HG03280 (cell line): ENCODE measurements around the gene MRPS27.

ENCODE experiments used
- ATAC-seq: cut with Tn5 transposase; IDR thresholded peaks from one replicate; pipeline ENCODE4 v1.9.1; 2021; ENCODE audit warnings: mild to moderate bottlenecking, moderate library complexity; ENCODE audit not compliant: unreplicated experiment

The MRPS27 gene

GRCh38 chr5:72206160-72206559, 113.9 kb downstream of the MRPS27 start:
- ATAC-seq = no peak

DNA sequence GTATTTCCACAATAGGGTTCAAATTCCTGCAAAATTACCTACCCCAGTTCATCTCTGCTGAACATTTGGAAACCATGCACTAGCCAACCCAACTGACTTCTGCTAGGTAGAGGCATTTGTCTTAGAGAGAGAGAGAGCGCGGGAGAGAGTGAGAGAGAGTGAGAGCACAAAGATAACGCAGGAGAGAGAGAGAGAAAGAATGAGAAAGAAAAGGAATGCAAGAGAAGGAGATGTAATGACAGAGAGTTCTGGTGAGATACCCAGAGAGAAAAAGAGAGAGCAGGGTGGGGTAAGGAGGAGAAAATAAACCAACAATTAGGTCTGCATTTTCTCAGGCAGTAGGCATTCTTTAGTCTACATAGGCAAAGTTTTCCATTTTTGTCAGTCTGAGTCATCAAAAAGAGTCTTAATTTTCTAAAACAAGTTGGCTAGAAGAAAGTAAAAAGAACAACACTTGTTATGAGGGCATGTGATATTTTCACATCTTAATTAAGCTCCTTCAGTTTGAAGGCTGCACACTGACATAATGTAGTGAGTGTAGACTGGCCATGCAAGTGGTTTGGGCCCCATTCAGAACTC, 114.5 kb downstream of the MRPS27 start:
- no peak for ATAC-seq

DNA sequence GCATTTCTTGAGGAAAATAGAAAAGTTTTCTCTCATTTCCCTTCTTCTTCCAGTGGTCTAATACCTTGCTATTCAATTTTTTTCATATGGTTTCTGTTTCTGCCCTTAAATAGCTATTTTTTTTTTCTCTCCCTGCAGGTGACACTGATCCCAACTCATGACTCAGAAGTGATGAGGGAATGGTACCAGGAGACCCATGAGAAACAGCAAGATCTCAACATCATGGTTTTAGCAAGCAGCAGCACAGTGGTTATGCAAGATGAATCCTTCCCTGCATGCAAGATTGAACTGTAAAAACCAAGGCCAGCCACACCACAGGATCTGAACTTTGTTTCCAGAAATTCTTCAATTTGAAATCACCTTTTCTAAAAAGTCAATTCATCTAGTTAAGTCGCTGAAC, 115.1 kb downstream of the MRPS27 start:
- ATAC-seq = no peak

DNA sequence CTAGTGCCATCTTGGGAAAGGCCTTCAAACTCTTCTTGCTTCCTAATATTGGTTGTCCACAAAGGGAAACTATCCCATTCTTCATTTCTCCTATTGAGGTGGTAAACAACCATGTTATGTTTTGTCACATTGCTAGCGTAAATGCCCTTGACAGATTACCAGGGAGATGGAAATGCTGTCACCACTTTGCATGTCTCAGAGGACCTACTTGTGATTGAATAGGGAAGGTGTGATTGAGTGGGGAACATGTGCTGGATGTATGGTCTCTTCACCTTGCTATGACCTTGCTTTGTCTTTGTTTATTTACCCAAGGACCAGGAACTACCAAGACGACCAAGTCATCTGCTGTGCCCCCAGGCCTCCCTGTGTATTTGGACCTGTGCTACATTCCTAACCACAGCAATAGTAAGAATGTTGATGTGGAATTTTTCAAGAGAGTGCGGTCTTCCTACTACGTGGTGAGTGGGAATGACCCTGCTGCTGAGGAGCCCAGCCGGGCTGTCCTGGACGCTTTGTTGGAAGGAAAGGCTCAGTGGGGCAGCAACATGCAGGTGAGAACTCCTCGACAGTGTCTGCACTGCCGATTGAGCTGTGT, 116.7 kb downstream of the MRPS27 start:
- ATAC-seq = no peak

DNA sequence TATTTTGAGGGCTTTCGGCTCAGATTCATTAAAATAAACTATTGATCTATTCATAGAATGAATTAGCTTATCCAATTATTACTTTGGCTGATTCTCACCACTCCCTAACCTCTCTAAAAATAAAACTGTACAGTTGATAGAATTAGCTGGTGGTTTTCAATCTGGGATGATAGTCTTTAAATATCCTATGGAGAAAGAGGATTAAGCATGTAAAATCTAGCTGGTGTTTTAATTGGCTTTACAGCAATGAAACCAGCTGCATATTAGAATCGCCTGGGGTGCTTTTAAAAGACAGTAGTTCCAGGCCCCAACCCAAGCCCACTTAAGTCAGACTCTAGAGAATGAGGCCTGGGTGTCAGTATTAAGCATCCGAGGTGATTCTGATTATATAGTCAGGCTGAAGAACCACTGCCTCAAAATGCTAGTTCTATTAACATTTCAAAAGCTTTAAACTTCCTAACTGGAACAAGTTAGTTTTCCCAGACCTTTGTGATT, 117.7 kb downstream of the MRPS27 start:
- ATAC-seq = no peak

- no peak for ATAC-seq
These were observed 120.4 kb downstream of the MRPS27 start for GRCh38 chr5:72199681-72200080.

DNA sequence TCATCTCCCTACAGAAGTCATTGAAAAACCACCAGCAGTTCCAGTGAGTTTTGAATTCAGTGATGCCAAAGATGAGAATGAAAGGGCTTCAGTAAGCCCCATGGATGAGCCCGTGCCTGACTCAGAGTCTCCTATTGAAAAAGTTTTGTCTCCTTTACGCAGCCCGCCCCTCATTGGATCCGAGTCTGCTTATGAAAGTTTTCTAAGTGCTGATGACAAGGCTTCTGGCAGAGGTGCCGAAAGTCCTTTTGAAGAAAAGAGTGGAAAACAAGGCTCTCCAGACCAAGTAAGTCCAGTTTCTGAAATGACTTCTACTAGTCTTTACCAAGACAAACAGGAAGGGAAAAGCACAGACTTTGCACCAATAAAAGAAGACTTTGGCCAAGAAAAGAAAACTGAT, 122.6 kb downstream of the MRPS27 start:
- no peak for ATAC-seq

- ATAC-seq = no peak
These were observed 124.5 kb downstream of the MRPS27 start for GRCh38 chr5:72195581-72195980.

DNA sequence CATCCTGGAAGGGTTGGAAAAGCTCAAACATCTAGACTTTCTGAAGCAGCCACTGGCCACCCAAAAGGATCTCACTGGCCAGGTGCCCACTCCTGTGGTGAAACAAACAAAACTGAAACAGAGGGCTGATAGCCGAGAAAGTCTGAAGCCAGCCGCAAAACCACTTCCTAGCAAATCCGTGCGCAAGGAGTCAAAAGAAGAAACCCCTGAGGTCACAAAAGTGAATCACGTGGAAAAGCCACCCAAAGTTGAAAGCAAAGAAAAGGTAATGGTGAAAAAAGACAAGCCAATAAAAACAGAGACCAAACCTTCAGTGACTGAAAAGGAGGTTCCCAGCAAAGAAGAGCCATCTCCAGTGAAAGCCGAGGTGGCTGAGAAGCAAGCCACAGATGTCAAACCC, 125.2 kb downstream of the MRPS27 start:
- peak; percentile 87 for ATAC-seq

- no peak for ATAC-seq
These were observed 128.6 kb downstream of the MRPS27 start for GRCh38 chr5:72191404-72191803.

DNA sequence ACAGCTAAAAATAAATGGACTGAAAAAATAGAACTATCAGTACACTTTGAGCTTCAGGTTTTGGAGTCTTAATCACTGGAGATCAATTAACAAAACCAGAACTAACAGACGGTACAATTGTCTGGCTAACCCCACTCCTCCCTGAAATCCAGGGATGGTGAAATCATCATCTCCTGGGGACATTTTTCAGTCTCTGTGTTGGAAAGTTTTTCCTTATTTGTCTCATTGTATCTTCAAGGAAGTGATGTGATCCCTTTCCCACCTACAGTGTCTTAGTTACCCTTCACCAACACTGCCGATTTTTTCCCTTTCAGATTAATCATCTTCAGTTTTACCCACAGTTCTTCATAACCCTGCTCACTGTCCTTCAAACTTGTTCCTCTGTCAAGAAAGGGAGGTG, 130.9 kb downstream of the MRPS27 start:
- no peak for ATAC-seq

GRCh38 chr5:72188166-72188565, 131.9 kb downstream of the MRPS27 start:
- no peak for ATAC-seq

DNA sequence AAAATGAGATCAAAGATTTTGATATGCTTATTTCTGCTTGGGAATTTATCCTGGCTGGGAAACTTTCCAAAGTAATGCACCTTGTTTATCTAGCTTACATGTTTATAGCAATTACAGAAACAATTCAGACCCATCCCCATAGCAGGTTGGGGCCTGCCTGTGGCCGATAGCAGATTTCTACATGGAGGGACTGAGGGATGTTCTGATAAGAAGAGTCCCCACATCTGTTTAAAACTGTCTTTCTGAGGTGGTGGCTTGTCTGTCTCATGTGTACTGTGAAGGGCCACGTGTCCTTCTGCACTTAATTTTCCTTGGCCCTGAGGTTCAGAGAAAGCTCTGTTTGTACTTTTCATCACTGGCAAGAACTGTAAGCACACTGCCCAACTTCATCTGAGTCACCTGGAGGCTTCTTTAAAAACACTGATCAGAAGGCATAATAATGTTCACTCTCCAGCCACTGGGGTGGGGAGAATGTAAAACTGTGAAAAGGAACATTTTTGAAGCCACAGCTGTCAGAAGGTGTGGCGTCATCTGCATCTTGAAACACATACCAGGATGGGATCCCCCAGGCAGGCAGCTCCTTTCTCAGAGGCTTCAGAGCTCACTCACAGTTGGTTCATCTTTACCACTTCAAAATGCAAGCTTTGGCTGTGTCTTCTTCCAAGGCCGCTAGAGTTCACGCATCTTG, 132.5 kb downstream of the MRPS27 start:
- no peak for ATAC-seq

DNA sequence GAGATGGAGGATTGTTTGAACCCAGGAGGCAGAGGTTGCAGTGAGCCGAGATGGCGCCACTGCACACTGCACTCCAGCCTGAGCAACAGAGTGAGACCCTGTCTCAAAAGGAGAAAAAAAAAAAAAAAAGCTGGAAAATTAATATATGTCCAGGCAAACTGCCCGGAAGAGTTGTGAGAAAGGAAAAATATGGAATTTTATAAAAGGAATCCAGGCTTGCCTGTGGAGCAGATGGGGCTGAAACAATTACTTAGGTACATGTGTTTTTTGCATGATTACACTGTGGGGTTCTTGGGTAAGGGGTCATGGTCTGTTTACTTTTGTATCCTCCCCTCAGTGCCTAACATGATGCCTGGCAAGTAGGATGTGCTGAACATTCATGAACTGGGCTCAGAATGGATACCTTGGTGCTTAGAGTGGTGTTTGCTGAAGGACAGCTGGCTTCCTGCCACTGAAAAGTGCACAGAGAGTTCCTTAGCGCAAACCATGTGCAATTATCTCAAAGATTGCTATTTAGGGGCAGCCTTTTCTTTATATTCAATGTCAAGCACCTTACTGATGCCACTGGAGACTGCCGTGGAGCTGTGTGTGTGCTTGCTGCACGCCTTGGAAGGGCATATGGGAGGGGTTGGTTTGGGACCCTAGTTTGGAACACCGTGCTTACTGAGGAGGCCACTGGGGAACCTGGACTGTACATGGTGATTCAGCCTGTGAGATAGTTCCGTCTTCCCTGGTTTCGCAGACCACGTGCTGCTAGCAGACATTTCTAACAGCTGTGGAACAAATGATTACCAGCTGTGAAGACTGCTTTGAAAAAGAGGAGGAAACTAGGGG, 134.3 kb downstream of the MRPS27 start:
- ATAC-seq = no peak

GRCh38 chr5:72184408-72184807, 135.6 kb downstream of the MRPS27 start:
- no peak for ATAC-seq

GRCh38 chr5:72183101-72183520, 136.9 kb downstream of the MRPS27 start:
- no peak for ATAC-seq

GRCh38 chr5:72182686-72183085, 137.4 kb downstream of the MRPS27 start:
- no peak for ATAC-seq

GRCh38 chr5:72180925-72181324, 139.1 kb downstream of the MRPS27 start:
- no peak for ATAC-seq

DNA sequence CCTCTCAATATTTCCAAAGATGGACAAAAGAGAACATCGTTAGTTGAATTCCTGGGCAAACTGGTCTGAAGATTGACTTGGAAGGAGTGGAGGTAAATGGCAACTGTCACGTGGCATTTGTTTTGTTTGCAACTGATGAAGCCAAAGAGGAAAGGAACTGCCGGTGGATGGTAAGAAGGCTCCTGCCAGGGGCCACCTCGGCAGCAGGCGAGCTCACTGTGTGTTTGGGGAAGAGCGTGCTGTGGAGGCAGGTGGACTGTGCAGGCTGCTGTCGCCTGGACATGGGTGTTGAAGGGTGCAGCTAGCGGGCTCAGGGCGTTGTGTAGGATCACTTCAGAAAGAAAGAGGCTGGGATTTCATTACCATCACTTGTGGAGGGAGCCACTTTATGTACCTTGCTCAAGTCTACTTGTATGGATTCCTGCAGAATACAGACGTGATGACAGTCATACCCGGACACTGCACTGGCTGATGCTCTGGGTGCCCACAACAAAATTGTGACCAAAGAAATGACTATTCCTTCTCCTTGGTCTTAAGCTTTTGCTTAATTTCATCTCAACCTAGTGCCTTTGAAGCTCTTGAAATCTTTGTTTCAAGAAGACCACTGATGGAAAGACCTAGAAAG, 140.1 kb downstream of the MRPS27 start:
- no peak for ATAC-seq

DNA sequence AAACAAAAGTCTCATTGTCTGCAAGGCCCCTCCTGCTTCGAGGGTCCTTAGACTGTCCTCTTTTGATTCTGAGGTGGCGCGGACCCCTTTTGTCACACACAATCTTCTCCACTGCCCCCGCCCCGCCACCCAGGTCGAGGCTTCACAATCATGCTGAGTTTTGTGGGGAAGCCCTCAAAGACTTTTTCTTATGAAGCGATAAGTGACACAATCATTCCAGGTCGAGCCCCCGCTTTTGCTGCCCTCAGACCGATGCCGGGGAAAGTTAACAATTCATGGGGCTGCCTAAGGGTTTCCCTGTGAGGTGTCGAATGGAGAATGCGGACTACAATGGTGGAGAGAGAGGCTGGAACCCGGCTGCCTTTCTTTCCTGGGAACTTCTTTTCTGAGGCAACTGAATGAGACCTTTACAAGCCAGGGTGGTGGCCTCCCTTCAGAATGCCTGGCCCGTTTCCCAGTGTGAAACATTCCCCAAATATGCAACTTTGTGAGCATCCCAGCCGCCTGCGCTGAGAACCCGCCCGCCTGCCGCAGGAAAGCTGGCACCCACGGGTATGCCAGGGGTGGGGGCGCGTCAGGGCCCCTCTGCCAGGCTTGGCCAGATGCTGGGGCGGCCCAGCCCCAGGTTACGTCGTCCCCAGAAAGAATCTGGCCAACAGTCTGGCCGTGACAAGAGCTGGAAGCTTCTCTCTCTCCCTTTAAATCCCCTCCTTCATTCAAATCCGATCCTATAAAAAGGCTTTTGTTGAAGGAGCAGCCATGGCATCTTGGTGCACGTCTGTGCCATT, 140.8 kb downstream of the MRPS27 start:
- ATAC-seq = no peak
